Activated CD8-positive, alpha-beta memory T cell treated with anti-CD3 and anti-CD28 coated beads, Interleukin-2, amount 10 ng/mL, durations not matched to agents 7 days and 5 days (primary cell): ENCODE data around the gene CASKIN2. TPM values are rescaled to one million over a fixed set of nuclear protein-coding genes. Genes with fewer than 3 reads are reported as not detected.

Experiments used
- ATAC-seq: fragments of 150-1000 bp; cut with Tn5 transposase; one replicate; pipeline ENCODE4 v1.10.0; 2021; ENCODE audit warnings: moderate library complexity
- CTCF ChIA-PET: fragments of 350-600 bp; sonication (Branson Sonifier 250); formaldehyde crosslinking; loops from one replicate; lab custom pipeline; 2021; ENCODE audit warnings: antibody characterized with exemption; lab: Charles Lee
- DNase-seq: peaks from one replicate; pipeline ENCODE4 v3.0.0-alpha.2; 2020
- H3K27ac Mint-ChIP-seq: one replicate; pipeline ENCODE4 v1.8.0; 2021; ENCODE audit warnings: mild to moderate bottlenecking, mixed read lengths
- H3K27me3 Mint-ChIP-seq: one replicate; pipeline ENCODE4 v1.8.0; 2021; ENCODE audit warnings: mixed read lengths
- H3K36me3 Mint-ChIP-seq: one replicate; pipeline ENCODE4 v1.8.0; 2021; ENCODE audit warnings: mild to moderate bottlenecking, mixed read lengths
- H3K4me1 Mint-ChIP-seq: one replicate; pipeline ENCODE4 v1.8.0; 2021; ENCODE audit warnings: mixed read lengths
- H3K4me3 Mint-ChIP-seq: one replicate; pipeline ENCODE4 v1.8.0; 2021; ENCODE audit warnings: mild to moderate bottlenecking, moderate library complexity, mixed read lengths
- H3K9me3 Mint-ChIP-seq: one replicate; pipeline ENCODE4 v1.8.0; 2022; ENCODE audit warnings: low read depth, mixed read lengths
- total RNA-seq, 2 experiments: library from RNA; stranded (reverse); gene quantifications; one replicate each; pipeline ENCODE4 v1.2.3, GENCODE V29; 2021

CASKIN2 gene
- total RNA-seq, 2 experiments from 2014 or later: 2.3 to 4.5 TPM

GRCh38 chr17:75503976-75504346 is 11.4 kb downstream of the CASKIN2 start:
- Mint-ChIP-seq H3K4me3 (no peak overlapping the region), H3K9me3 (no peaks in the 10 kb centered on the region), H3K27ac (no peak overlapping the region), H3K27me3 (no peaks in the 10 kb centered on the region), H3K4me1 (peaks cover 2% of the 10 kb centered on the region), H3K36me3 (no peaks in the 10 kb centered on the region)
- CTCF ChIA-PET: interaction anchor here (0.8 to 2.1 kb wide), 7 partner anchors 10 to 244 kb away, joined by 3 to 5 read pairs (median 4); partner anchors contain the start of genes TMEM94 and TSEN54
- no peak for DNase-seq
- ATAC-seq: no peak

GRCh38 chr17:75503337-75503950 is 11.9 kb downstream of the CASKIN2 start:
- Mint-ChIP-seq H3K36me3 (no peaks in the 10 kb centered on the region), H3K27ac (no peak overlapping the region), H3K4me1 (peaks cover 2% of the 10 kb centered on the region), H3K27me3 (no peaks in the 10 kb centered on the region), H3K9me3 (no peaks in the 10 kb centered on the region), H3K4me3 (no peak overlapping the region)
- ATAC-seq (no peak), DNase-seq (no peak)
- CTCF ChIA-PET: interaction anchor here (0.6 to 2.1 kb wide), 9 partner anchors 9 to 244 kb away, joined by 3 to 5 read pairs (median 3); partner anchors contain the start of genes TMEM94 and TSEN54

GRCh38 chr17:75502721-75503329 is 12.5 kb downstream of the CASKIN2 start:
- Mint-ChIP-seq H3K27me3 (no peaks in the 10 kb centered on the region), H3K4me1 (peaks cover 5% of the 10 kb centered on the region), H3K9me3 (no peaks in the 10 kb centered on the region), H3K27ac (no peak overlapping the region), H3K4me3 (no peak overlapping the region), H3K36me3 (no peaks in the 10 kb centered on the region)
- DNase-seq (no peak), ATAC-seq (no peak)
- CTCF ChIA-PET: interaction anchor here (0.6 to 1.3 kb wide), 6 partner anchors 9 to 245 kb away, joined by 3 to 4 read pairs (median 3); partner anchors contain the start of gene TSEN54

- Mint-ChIP-seq H3K27me3 (no peaks in the 10 kb centered on the region), H3K36me3 (no peaks in the 10 kb centered on the region), H3K4me3 (no peak overlapping the region), H3K4me1 (peaks cover 5% of the 10 kb centered on the region), H3K27ac (no peak overlapping the region), H3K9me3 (no peaks in the 10 kb centered on the region)
- DNase-seq (no peak), ATAC-seq (no peak)
- CTCF ChIA-PET: no interaction called here
These were observed 13.1 kb downstream of the CASKIN2 start for GRCh38 chr17:75502072-75502720.

GRCh38 chr17:75501378-75502071 is 13.8 kb downstream of the CASKIN2 start:
- H3K36me3 Mint-ChIP-seq: peaks cover 1% of the 10 kb centered on the region
- no peaks in the 10 kb centered on the region for H3K27me3 Mint-ChIP-seq
- ATAC-seq (no peak), DNase-seq (no peak)
- no peak overlapping the region for H3K27ac Mint-ChIP-seq
- H3K4me3 Mint-ChIP-seq: no peak overlapping the region
- H3K4me1 Mint-ChIP-seq: peaks cover 5% of the 10 kb centered on the region
- CTCF ChIA-PET: interaction anchor here (0.8 kb wide), 1 partner anchor 87 kb away, joined by 4 read pairs; no protein-coding TSS in a partner anchor
- H3K9me3 Mint-ChIP-seq: no peaks in the 10 kb centered on the region

- CTCF ChIA-PET: interaction anchor here (0.8 kb wide), 1 partner anchor 88 kb away, joined by 4 read pairs; no protein-coding TSS in a partner anchor
- ATAC-seq: no peak
These were observed 14.7 kb downstream of the CASKIN2 start for GRCh38 chr17:75500419-75501216.

GRCh38 chr17:75499313-75500022 is 15.9 kb downstream of the CASKIN2 start:
- Mint-ChIP-seq H3K27me3 (no peaks in the 10 kb centered on the region), H3K36me3 (peaks cover 1% of the 10 kb centered on the region), H3K4me3 (no peak overlapping the region), H3K4me1 (peaks cover 5% of the 10 kb centered on the region), H3K27ac (no peak overlapping the region), H3K9me3 (no peaks in the 10 kb centered on the region)
- CTCF ChIA-PET: interaction anchor here (0.7 to 1.1 kb wide), 2 partner anchors 14 to 44 kb away, joined by 3 read pairs; partner anchors contain the start of gene TMEM94
- DNase-seq: no peak
- ATAC-seq: no peak

More at GRCh38 chr17:75500419-75501216, 14.7 kb downstream of the CASKIN2 start:
- Mint-ChIP-seq H3K9me3 (no peaks in the 10 kb centered on the region), H3K27ac (no peak overlapping the region), H3K4me3 (no peak overlapping the region), H3K4me1 (peaks cover 5% of the 10 kb centered on the region), H3K27me3 (no peaks in the 10 kb centered on the region), H3K36me3 (peaks cover 1% of the 10 kb centered on the region)
- no peak for DNase-seq

GRCh38 chr17:75498726-75499213 is 16.6 kb downstream of the CASKIN2 start:
- Mint-ChIP-seq H3K4me1 (peaks cover 5% of the 10 kb centered on the region), H3K36me3 (peaks cover 1% of the 10 kb centered on the region), H3K27ac (no peak overlapping the region), H3K9me3 (no peaks in the 10 kb centered on the region), H3K4me3 (no peak overlapping the region), H3K27me3 (no peaks in the 10 kb centered on the region)
- CTCF ChIA-PET: interaction anchor here (1.1 kb wide), 1 partner anchor 43 kb away, joined by 3 read pairs; the partner anchor contains the start of gene TMEM94
- no peak for DNase-seq
- ATAC-seq: no peak

GRCh38 chr17:75498039-75498725 is 17.2 kb downstream of the CASKIN2 start:
- Mint-ChIP-seq H3K9me3 (no peaks in the 10 kb centered on the region), H3K36me3 (peaks cover 1% of the 10 kb centered on the region), H3K4me3 (no peak overlapping the region), H3K27me3 (no peaks in the 10 kb centered on the region), H3K4me1 (peaks cover 5% of the 10 kb centered on the region), H3K27ac (peak overlapping the region; percentile 46)
- CTCF ChIA-PET: no interaction called here
- DNase-seq: no peak
- ATAC-seq: no peak

GRCh38 chr17:75496005-75496404 is 19.3 kb downstream of the CASKIN2 start:
- CTCF ChIA-PET: no interaction called here
- H3K4me1 Mint-ChIP-seq: peaks cover 4% of the 10 kb centered on the region
- H3K27me3 Mint-ChIP-seq: no peaks in the 10 kb centered on the region
- no peaks in the 10 kb centered on the region for H3K9me3 Mint-ChIP-seq
- ATAC-seq (no peak), DNase-seq (no peak)
- no peak overlapping the region for H3K27ac Mint-ChIP-seq
- H3K36me3 Mint-ChIP-seq: peaks cover 1% of the 10 kb centered on the region
- H3K4me3 Mint-ChIP-seq: no peak overlapping the region

GRCh38 chr17:75494326-75494877 is 20.9 kb downstream of the CASKIN2 start:
- CTCF ChIA-PET: interaction anchor here (0.6 kb wide), 1 partner anchor 23 kb away, joined by 3 read pairs; no protein-coding TSS in a partner anchor
- no peaks in the 10 kb centered on the region for H3K27me3 Mint-ChIP-seq
- H3K36me3 Mint-ChIP-seq: peaks cover 1% of the 10 kb centered on the region
- H3K4me1 Mint-ChIP-seq: peaks cover 3% of the 10 kb centered on the region
- ATAC-seq (no peak), DNase-seq (no peak)
- H3K9me3 Mint-ChIP-seq: no peaks in the 10 kb centered on the region
- no peak overlapping the region for H3K4me3 Mint-ChIP-seq
- H3K27ac Mint-ChIP-seq: no peak overlapping the region
